Prostate gland (tissue), 2 donors: ENCODE results near the gene GRAMD4.

Source experiments
- POLR2A ChIP-seq: fragments of 450-650 bp; IDR thresholded peaks from one replicate; pipeline ENCODE4 v1.6.1; 2016; ENCODE audit warnings: antibody characterized with exemption, mild to moderate bottlenecking
- TF ChIP-seq, protein P1 (sequence below), 4 experiments: fragments of 200-600 bp in 2 of 4; fragments of 450-650 bp in 2 of 4; sonication (generic) in 2 of 4; IDR thresholded peaks; 1 replicate in 3 of 4; 2 replicates in 1 of 4; pipeline ENCODE4 v1.5.1; 2016 to 2019; ENCODE audit warnings: antibody characterized with exemption in 4 of 4, mild to moderate bottlenecking in 2 of 4, moderate library complexity in 2 of 4

DNA sequence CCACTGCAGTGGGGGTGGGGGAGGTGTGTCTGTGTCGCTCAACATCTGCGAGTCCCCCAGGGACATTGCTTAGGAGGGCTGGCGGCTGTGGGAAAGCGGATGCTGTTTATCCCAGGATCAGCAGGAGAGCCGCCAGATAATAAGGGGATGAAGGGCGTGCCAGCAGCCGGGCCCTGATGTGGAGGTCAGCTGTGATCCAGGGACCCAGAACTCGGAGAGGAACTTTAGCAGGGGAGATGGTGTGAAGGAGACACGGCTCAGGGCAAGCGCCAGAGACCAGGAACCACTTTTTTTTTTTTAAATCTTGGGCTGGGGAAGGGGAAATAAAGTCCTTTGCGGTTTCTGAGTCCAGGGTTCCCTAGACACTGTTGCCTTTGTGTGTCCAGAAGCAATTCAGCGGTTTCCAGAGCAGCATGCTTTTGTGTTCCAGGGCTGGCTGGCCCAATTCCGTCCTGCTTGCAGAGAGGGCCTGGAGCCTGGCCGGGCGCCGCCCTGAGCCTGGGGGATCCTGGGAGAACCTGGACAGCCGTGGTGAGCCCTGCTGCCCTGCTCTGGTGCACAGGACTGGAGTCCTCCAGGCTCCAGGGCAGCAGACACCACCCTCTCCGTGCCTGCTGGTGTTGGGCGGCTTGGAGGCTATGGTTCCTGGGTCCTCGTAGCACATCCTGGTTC is at the start of gene GRAMD4:
- TF ChIP-seq, protein P1, sequence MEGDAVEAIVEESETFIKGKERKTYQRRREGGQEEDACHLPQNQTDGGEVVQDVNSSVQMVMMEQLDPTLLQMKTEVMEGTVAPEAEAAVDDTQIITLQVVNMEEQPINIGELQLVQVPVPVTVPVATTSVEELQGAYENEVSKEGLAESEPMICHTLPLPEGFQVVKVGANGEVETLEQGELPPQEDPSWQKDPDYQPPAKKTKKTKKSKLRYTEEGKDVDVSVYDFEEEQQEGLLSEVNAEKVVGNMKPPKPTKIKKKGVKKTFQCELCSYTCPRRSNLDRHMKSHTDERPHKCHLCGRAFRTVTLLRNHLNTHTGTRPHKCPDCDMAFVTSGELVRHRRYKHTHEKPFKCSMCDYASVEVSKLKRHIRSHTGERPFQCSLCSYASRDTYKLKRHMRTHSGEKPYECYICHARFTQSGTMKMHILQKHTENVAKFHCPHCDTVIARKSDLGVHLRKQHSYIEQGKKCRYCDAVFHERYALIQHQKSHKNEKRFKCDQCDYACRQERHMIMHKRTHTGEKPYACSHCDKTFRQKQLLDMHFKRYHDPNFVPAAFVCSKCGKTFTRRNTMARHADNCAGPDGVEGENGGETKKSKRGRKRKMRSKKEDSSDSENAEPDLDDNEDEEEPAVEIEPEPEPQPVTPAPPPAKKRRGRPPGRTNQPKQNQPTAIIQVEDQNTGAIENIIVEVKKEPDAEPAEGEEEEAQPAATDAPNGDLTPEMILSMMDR (IDR thresholded peaks at IDR 0.05) = no peak
- no peak for TF ChIP-seq POLR2A
